ENCODE data around the gene KDM2B.

Gene KDM2B

DNA sequence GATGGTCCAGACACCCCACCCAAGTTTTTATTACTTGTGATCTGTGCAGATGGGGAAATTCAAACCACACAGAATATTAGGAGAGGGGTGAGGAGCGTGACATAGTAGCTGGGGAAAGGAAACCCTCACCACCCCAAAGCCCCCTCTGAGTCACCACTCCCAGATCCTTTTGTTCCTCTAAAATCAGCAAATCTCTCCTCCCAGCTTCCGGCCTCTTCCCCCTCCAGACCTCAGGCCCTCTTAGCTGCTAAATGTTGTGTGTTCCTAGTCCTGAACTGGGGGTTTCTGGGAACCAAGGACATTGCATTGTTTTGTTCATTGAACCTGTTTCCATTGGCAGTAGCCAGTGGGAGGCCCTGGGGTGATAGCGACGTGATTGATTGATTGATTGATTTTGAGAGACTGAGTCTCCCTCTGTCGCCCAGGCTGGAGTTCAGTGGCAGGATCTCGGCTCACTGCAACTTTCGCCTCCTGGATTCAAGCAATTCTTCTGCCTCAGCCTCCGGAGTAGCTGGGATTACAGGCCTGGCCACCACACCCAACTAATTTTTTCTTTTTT, 39.6 kb upstream of the KDM2B start:
- no peak for DNase-seq (ENCODE audit: extremely low spot score)
- ChIA-PET POLR2A (no interaction called here), CTCF (interaction anchor here (0.6 to 3.4 kb wide), 9 partner anchors 9 to 68 kb away, joined by 3 to 13 read pairs (median 5); no protein-coding TSS in a partner anchor)
- TF ChIP-seq, protein P1, sequence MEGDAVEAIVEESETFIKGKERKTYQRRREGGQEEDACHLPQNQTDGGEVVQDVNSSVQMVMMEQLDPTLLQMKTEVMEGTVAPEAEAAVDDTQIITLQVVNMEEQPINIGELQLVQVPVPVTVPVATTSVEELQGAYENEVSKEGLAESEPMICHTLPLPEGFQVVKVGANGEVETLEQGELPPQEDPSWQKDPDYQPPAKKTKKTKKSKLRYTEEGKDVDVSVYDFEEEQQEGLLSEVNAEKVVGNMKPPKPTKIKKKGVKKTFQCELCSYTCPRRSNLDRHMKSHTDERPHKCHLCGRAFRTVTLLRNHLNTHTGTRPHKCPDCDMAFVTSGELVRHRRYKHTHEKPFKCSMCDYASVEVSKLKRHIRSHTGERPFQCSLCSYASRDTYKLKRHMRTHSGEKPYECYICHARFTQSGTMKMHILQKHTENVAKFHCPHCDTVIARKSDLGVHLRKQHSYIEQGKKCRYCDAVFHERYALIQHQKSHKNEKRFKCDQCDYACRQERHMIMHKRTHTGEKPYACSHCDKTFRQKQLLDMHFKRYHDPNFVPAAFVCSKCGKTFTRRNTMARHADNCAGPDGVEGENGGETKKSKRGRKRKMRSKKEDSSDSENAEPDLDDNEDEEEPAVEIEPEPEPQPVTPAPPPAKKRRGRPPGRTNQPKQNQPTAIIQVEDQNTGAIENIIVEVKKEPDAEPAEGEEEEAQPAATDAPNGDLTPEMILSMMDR (IDR thresholded peaks at IDR 0.05; ENCODE audit: control extremely low read depth, extremely low read depth, low read depth, missing control alignments), result no peak

- CTCF ChIA-PET, result interaction anchor here (0.7 to 3.4 kb wide), 2 partner anchors 20 to 50 kb away, joined by 3 to 13 read pairs; no protein-coding TSS in a partner anchor
- TF ChIP-seq, protein P1 (IDR thresholded peaks at IDR 0.05; ENCODE audit: control extremely low read depth, extremely low read depth, low read depth, missing control alignments), result no peak
- POLR2A ChIA-PET, result no interaction called here
- DNase-seq (ENCODE audit: extremely low spot score), result no peak
Observed at GRCh38 chr12:121618659-121619233, 37.9 kb upstream of the KDM2B start.

DNA sequence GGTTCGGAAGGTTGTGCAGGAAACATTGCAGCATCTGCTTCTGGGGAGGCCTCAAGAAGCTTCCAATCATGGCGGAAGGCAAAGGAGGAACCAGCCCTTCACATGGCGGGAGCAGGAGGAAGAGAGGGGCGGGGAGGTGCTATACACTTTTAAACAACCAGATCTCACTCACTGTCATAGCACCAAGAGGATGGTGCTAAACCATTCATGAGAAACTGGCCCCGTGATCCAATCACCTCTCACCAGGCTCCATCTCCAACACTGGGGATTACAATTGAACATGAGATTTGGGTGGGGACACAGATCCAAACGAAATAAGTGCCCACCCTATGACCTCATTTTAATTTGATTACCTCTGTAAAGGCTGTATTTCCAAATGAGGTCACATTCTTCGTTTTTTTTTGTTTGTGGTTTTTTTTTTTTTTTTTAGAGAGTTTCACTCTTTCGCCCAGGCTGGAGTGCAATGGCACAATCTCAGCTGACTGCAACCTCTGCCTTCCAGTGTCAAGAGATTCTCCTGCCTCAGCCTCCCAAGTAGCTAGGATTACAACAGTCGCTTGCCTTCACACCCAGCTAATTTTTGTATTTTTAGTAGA, 34.1 kb upstream of the KDM2B start:
- ChIA-PET POLR2A (no interaction called here), CTCF (interaction anchor here (0.9 to 1.2 kb wide), 6 partner anchors 9 to 215 kb away, joined by 3 to 4 read pairs (median 4); partner anchors contain the start of gene RNF34)
- no peak for DNase-seq (ENCODE audit: extremely low spot score)
- TF ChIP-seq, protein P1 (IDR thresholded peaks at IDR 0.05; ENCODE audit: control extremely low read depth, extremely low read depth, low read depth, missing control alignments), result no peak

- POLR2A ChIA-PET, result interaction anchor here (0.7 kb wide), 1 partner anchor 83 kb away, joined by 5 read pairs; no protein-coding TSS in a partner anchor
- CTCF ChIA-PET, result interaction anchor here (1.1 to 2.3 kb wide), 3 partner anchors 10 to 61 kb away, joined by 4 to 7 read pairs (median 4); no protein-coding TSS in a partner anchor
- no peak for DNase-seq (ENCODE audit: extremely low spot score)
- TF ChIP-seq, protein P1 (IDR thresholded peaks at IDR 0.05; ENCODE audit: control extremely low read depth, extremely low read depth, low read depth, missing control alignments), result no peak
Observed at GRCh38 chr12:121613462-121613861, 32.6 kb upstream of the KDM2B start.

- DNase-seq (ENCODE audit: extremely low spot score), result no peak
- ChIA-PET POLR2A (no interaction called here), CTCF (interaction anchor here (1.0 to 1.9 kb wide), 4 partner anchors 9 to 49 kb away, joined by 3 to 9 read pairs (median 4); no protein-coding TSS in a partner anchor)
- TF ChIP-seq, protein P1 (IDR thresholded peaks at IDR 0.05; ENCODE audit: control extremely low read depth, extremely low read depth, low read depth, missing control alignments), result no peak
Observed at GRCh38 chr12:121611306-121611705, 30.5 kb upstream of the KDM2B start.

GRCh38 chr12:121610239-121611149, 29.7 kb upstream of the KDM2B start:
- CTCF ChIA-PET, result interaction anchor here (1.3 to 1.9 kb wide), 4 partner anchors 10 to 14 kb away, joined by 3 to 9 read pairs (median 4); no protein-coding TSS in a partner anchor
- DNase-seq (ENCODE audit: extremely low spot score), result no peak
- POLR2A ChIA-PET, result no interaction called here
- TF ChIP-seq, protein P1 (IDR thresholded peaks at IDR 0.05; ENCODE audit: control extremely low read depth, extremely low read depth, low read depth, missing control alignments), result no peak

Data from GM10248 (cell line).